PC-3 (cell line): ENCODE data around the gene PXDC1. TPM values are rescaled to one million over a fixed set of nuclear protein-coding genes. Genes with fewer than 3 reads are reported as not detected.
A peak's percentile ranks its signal among the peaks of the same experiment; 100 is the strongest.

Experiments
- ATAC-seq: fragments of 200-7000 bp; cut with Tn5 transposase; 2 replicates; pipeline ENCODE4 v1.9.1; 2020; ENCODE audit warnings: mild to moderate bottlenecking, moderate library complexity
- BruUV-seq: library from RNA; stranded (reverse); fragments of 400-500 nt; replicated peaks from 2 replicates; lab custom pipeline; 2021; lab: Mats Ljungman, UMichigan
- CTCF ChIA-PET: fragments of 300-600 bp; sonication (Branson Sonifier 250); formaldehyde crosslinking; loops from one replicate; lab custom pipeline; 2022; ENCODE audit warnings: antibody characterized with exemption; lab: Charles Lee
- POLR2A ChIA-PET: fragments of 300-600 bp; sonication (Branson Sonifier 250); formaldehyde crosslinking; loops from one replicate; lab custom pipeline; 2022; ENCODE audit warnings: antibody characterized with exemption; ENCODE audit not compliant: unreplicated experiment; lab: Charles Lee
- DNase-seq: peaks from one replicate; pipeline ENCODE4 v3.0.0-alpha.2; 2015
- H2AFZ ChIP-seq: fragments of 300-600 bp; sonication (generic); 2 replicates; pipeline ENCODE4 v1.6.0; 2016; ENCODE audit warnings: antibody characterized with exemption, low read length
- H3F3A ChIP-seq: fragments of 300-600 bp; sonication (generic); one replicate; pipeline ENCODE4 v1.6.0; 2017; ENCODE audit warnings: antibody characterized with exemption, low read length, control low read depth, mild to moderate bottlenecking; ENCODE audit not compliant: unreplicated experiment
- H3K27ac ChIP-seq: fragments of 300-600 bp; sonication (generic); 2 replicates; pipeline ENCODE4 v1.5.1; 2016; ENCODE audit warnings: mild to moderate bottlenecking, low read length
- H3K27me3 ChIP-seq: fragments of 300-600 bp; sonication (generic); 2 replicates; pipeline ENCODE4 v1.6.1; 2016; ENCODE audit warnings: low read length, mixed read lengths
- H3K36me3 ChIP-seq: fragments of 300-600 bp; sonication (generic); 2 replicates; pipeline ENCODE4 v1.6.1; 2016; ENCODE audit warnings: low read depth, mixed run types, low read length, mixed read lengths
- H3K4me1 ChIP-seq: fragments of 300-600 bp; sonication (generic); 2 replicates; pipeline ENCODE4 v1.5.1; 2016; ENCODE audit warnings: low read length; ENCODE audit not compliant: insufficient read depth
- H3K4me2 ChIP-seq: fragments of 300-600 bp; sonication (generic); 2 replicates; pipeline ENCODE4 v1.6.0; 2016; ENCODE audit warnings: low read length
- H3K4me3 ChIP-seq: fragments of 300-600 bp; sonication (generic); 2 replicates; pipeline ENCODE4 v1.5.1; 2016; ENCODE audit warnings: mild to moderate bottlenecking, low read length, mixed read lengths
- H3K79me2 ChIP-seq: fragments of 300-600 bp; sonication (generic); 2 replicates; pipeline ENCODE4 v1.6.1; 2017; ENCODE audit warnings: low read length, mixed read lengths
- H3K9ac ChIP-seq: fragments of 300-600 bp; sonication (generic); 2 replicates; pipeline ENCODE4 v1.6.0; 2016; ENCODE audit warnings: mild to moderate bottlenecking, low read length
- H3K9me2 ChIP-seq: fragments of 300-600 bp; sonication (generic); replicated peaks from 2 replicates; pipeline ENCODE4 v1.6.1; 2016; ENCODE audit warnings: mixed run types, low read length, mixed read lengths
- H3K9me3 ChIP-seq: fragments of 300-600 bp; sonication (generic); 2 replicates; pipeline ENCODE4 v1.6.1; 2016; ENCODE audit warnings: low read length, mixed read lengths
- H4K20me1 ChIP-seq: fragments of 300-600 bp; sonication (generic); 2 replicates; pipeline ENCODE4 v1.6.1; 2016; ENCODE audit warnings: low read length, mixed read lengths
- CTCF ChIP-seq: fragments of 300-600 bp; sonication (generic); conservative IDR thresholded peaks from 2 replicates; pipeline ENCODE4 v1.5.1; 2017; ENCODE audit warnings: antibody characterized with exemption, low read depth, mild to moderate bottlenecking, low read length
- EZH2 ChIP-seq: fragments of 300-600 bp; sonication (generic); IDR thresholded peaks from one replicate; pipeline ENCODE4 v1.6.1; 2017; ENCODE audit warnings: antibody characterized with exemption, mild to moderate bottlenecking, low read length; ENCODE audit not compliant: unreplicated experiment
- EZH2phosphoT487 ChIP-seq: fragments of 300-600 bp; sonication (generic); IDR thresholded peaks from 2 replicates; pipeline ENCODE4 v1.6.1; 2018; ENCODE audit warnings: mild to moderate bottlenecking, antibody characterized with exemption, low read length, borderline replicate concordance
- intact Hi-C: fragments of 100-400 bp; cut with micrococcal nuclease; formaldehyde crosslinking; loops from 2 replicates; pipeline ENCODE4 v1.9.0; 2023
- total RNA-seq: library from RNA; depleted of rRNA; stranded (reverse); fragments of >200 nt; gene quantifications from 2 replicates; pipeline ENCODE4 v1.2.3, GENCODE V29; 2014

Gene PXDC1
- total RNA-seq, 1 experiment from 2014 or later: 46.2 TPM

GRCh38 chr6:3793545-3793944 lies 42.0 kb upstream of the PXDC1 start:
- CTCF ChIA-PET: no interaction called here
- Histone ChIP-seq H3F3A (no peaks in the 10 kb centered on the region), H3K4me2 (no peak overlapping the region), H3K79me2 (no peaks in the 10 kb centered on the region), H3K9me2 (no peaks in the 10 kb centered on the region), H4K20me1 (no peaks in the 10 kb centered on the region), H3K9me3 (no peaks in the 10 kb centered on the region), H3K27me3 (no peaks in the 10 kb centered on the region), H3K27ac (no peak overlapping the region), H3K36me3 (no peaks in the 10 kb centered on the region), H2AFZ (no peak overlapping the region), H3K9ac (no peak overlapping the region), H3K4me1 (peaks cover 47% of the 10 kb centered on the region), H3K4me3 (no peak overlapping the region)
- DNase-seq (peak; percentile 49), ATAC-seq (no peak)
- TF ChIP-seq CTCF (no peak), EZH2phosphoT487 (no peak), EZH2 (no peak)
- no TSS peak for BruUV-seq
- POLR2A ChIA-PET: no interaction called here
- intact Hi-C loops: no loop called here

GRCh38 chr6:3791526-3792203 lies 40.2 kb upstream of the PXDC1 start:
- Histone ChIP-seq H3K27me3 (no peaks in the 10 kb centered on the region), H3K79me2 (no peaks in the 10 kb centered on the region), H3K4me1 (peaks cover 32% of the 10 kb centered on the region), H3K9me2 (no peaks in the 10 kb centered on the region), H3K9ac (no peak overlapping the region), H3F3A (no peaks in the 10 kb centered on the region), H4K20me1 (no peaks in the 10 kb centered on the region), H3K4me3 (no peak overlapping the region), H3K9me3 (no peaks in the 10 kb centered on the region), H2AFZ (no peak overlapping the region), H3K36me3 (no peaks in the 10 kb centered on the region), H3K4me2 (no peak overlapping the region), H3K27ac (no peak overlapping the region)
- intact Hi-C loops: no loop called here
- no TSS peak for BruUV-seq
- TF ChIP-seq EZH2phosphoT487 (no peak), CTCF (no peak), EZH2 (no peak)
- DNase-seq: no peak
- POLR2A ChIA-PET: no interaction called here
- ATAC-seq: no peak
- CTCF ChIA-PET: no interaction called here

- no TSS peak for BruUV-seq
- no peak overlapping the region; the same call in 1 of the 2 replicates for H2AFZ ChIP-seq
- no peaks in the 10 kb centered on the region for H3F3A ChIP-seq
- DNase-seq (no peak), ATAC-seq (no peak)
- H4K20me1 ChIP-seq: no peaks in the 10 kb centered on the region
- H3K27me3 ChIP-seq: no peaks in the 10 kb centered on the region
- peaks cover 44% of the 10 kb centered on the region for H3K4me1 ChIP-seq
- intact Hi-C loops: no loop called here
- no peaks in the 10 kb centered on the region for H3K9me3 ChIP-seq
- no peaks in the 10 kb centered on the region for H3K9me2 ChIP-seq
- no peaks in the 10 kb centered on the region for H3K36me3 ChIP-seq
- no peaks in the 10 kb centered on the region for H3K79me2 ChIP-seq
- H3K4me2 ChIP-seq: peak overlapping the region; percentile 59; the same call in 1 of the 2 replicates
- peak overlapping the region; percentile 13; the same call in 1 of the 2 replicates for H3K27ac ChIP-seq
- no peak for TF ChIP-seq CTCF
- no peak for TF ChIP-seq EZH2phosphoT487
- no peak for TF ChIP-seq EZH2
- ChIA-PET POLR2A (interaction anchor here (0.6 kb wide), 2 partner anchors 31 to 231 kb away, joined by 3 read pairs; a partner anchor contains a TSS), CTCF (no interaction called here)
- no peak overlapping the region for H3K9ac ChIP-seq
- no peak overlapping the region for H3K4me3 ChIP-seq
These were observed 38.5 kb upstream of the PXDC1 start for GRCh38 chr6:3789896-3790558.
